Suprapubic skin (tissue), 3 donors: ENCODE results near the gene PTPRH.

ENCODE experiments used
- CTCF ChIP-seq, 2 donors: fragments of 200-600 bp in 1 of 2; fragments of 450-650 bp in 1 of 2; sonication (generic) in 1 of 2; IDR thresholded peaks; one replicate each; pipeline ENCODE4 v1.5.1; 2016 to 2019; ENCODE audit warnings: antibody characterized with exemption in 2 of 2, mild to moderate bottlenecking in 1 of 2, moderate library complexity in 1 of 2
- POLR2A ChIP-seq, 2 donors: fragments of 450-650 bp; IDR thresholded peaks; one replicate each; pipeline ENCODE4 v1.6.1; 2017; ENCODE audit warnings: antibody characterized with exemption in 2 of 2, mild to moderate bottlenecking in 2 of 2, moderate library complexity in 2 of 2

GRCh38 chr19:55225415-55225958 lies 16.2 kb upstream of the PTPRH start:
- TF ChIP-seq CTCF (IDR thresholded peaks at IDR 0.05) (no peak), POLR2A (IDR thresholded peaks at IDR 0.05) (no peak)
